Vagina (tissue), 2 donors: ENCODE measurements around the gene DCHS1.

Source experiments
- POLR2A ChIP-seq, 2 donors: fragments of 450-650 bp; IDR thresholded peaks; one replicate each; pipeline ENCODE4 v1.6.1; 2017; ENCODE audit warnings: antibody characterized with exemption in 2 of 2, mild to moderate bottlenecking in 2 of 2, moderate library complexity in 2 of 2
- POLR2AphosphoS5 ChIP-seq, 2 donors: sonication (generic); formaldehyde crosslinking; IDR thresholded peaks; one replicate each; pipeline ENCODE4 v1.9.0; 2017; ENCODE audit warnings: antibody characterized with exemption in 2 of 2, mild to moderate bottlenecking in 2 of 2, low read depth in 1 of 2; ENCODE audit not compliant: insufficient read depth in 1 of 2
- TF ChIP-seq, protein P1 (sequence below), 3 experiments: fragments of 450-650 bp in 2 of 3; fragments of 200-600 bp in 1 of 3; sonication (generic) in 1 of 3; IDR thresholded peaks; one replicate each; pipeline ENCODE4 v1.5.1; 2017 to 2019; ENCODE audit warnings: antibody characterized with exemption in 3 of 3, mild to moderate bottlenecking in 2 of 3, moderate library complexity in 2 of 3

DNA sequence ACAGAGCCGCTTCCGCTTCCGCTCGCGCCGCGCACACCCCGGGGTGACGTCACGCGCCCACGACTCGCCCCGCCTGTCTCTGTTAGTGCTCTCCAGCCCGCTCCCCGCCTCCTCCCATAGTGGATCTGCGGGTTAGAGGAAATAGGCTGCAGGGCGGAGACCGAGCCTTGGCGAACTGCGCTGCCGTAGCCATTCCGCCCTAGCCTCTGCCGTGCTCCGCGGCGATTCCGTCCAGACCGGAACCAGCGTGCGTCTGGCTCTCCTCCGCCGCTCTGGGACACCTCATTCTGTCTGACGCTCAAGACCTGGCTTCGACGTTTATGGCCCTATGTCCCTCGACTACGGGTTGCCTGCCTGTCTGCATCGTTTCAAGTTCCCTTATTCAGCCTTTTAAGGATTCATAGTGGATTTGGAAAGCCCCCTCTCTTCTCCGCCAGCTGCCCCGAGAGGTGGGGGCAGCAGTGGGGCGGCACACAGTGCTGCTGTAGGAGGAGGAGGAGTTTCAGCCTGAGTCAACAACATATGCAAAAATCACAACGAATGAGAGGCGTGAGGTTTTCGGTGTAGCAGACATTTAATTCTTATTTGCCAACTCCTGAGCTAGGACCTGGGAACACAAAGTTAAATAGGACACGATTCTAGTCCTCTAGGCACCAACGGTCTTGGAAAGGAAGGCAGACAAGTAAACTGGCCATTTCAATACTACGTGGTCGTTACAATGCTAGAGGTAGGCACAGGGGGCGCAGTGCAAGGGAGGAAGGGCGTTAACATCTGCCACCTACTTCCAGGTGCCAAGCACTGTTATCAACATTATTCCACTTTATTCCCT lies 43.2 kb downstream of the DCHS1 start, which contains the start of gene TAF10:
- TF ChIP-seq, protein P1, sequence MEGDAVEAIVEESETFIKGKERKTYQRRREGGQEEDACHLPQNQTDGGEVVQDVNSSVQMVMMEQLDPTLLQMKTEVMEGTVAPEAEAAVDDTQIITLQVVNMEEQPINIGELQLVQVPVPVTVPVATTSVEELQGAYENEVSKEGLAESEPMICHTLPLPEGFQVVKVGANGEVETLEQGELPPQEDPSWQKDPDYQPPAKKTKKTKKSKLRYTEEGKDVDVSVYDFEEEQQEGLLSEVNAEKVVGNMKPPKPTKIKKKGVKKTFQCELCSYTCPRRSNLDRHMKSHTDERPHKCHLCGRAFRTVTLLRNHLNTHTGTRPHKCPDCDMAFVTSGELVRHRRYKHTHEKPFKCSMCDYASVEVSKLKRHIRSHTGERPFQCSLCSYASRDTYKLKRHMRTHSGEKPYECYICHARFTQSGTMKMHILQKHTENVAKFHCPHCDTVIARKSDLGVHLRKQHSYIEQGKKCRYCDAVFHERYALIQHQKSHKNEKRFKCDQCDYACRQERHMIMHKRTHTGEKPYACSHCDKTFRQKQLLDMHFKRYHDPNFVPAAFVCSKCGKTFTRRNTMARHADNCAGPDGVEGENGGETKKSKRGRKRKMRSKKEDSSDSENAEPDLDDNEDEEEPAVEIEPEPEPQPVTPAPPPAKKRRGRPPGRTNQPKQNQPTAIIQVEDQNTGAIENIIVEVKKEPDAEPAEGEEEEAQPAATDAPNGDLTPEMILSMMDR (IDR thresholded peaks at IDR 0.05), result peak in 2 of 3 experiments; percentile 6 to 34
- TF ChIP-seq POLR2A (IDR thresholded peaks at IDR 0.05), result peak in 1 of 2 donors; percentile 95
- peak; percentile 84 to 99 for TF ChIP-seq POLR2AphosphoS5 (IDR thresholded peaks at IDR 0.05; ENCODE audit: insufficient read depth in 1 of 2, low read depth in 1 of 2)
